Large intestine (tissue), 3 donors: Measurements from ENCODE around the gene METTL16. TPM values are rescaled to one million over a fixed set of nuclear protein-coding genes. Genes with fewer than 3 reads are reported as not detected.

Experiments
- DNase-seq, 2 donors: peaks; one replicate each; pipeline versions ENCODE4 v3.0.0 to v3.0.0-alpha.2; 2013
- H3K27ac ChIP-seq: one replicate; pipeline ENCODE4 v1.5.1; 2013; ENCODE audit warnings: low read length
- H3K27me3 ChIP-seq: 2 replicates; pipeline ENCODE4 v1.6.1; 2013; ENCODE audit warnings: low read length; ENCODE audit not compliant: control insufficient read depth, insufficient read depth
- H3K36me3 ChIP-seq: 2 replicates; pipeline ENCODE4 v1.6.1; 2013; ENCODE audit warnings: low read length; ENCODE audit not compliant: control insufficient read depth, insufficient read depth
- H3K4me1 ChIP-seq: one replicate; pipeline ENCODE4 v1.6.1; 2013; ENCODE audit warnings: low read length; ENCODE audit not compliant: control insufficient read depth, insufficient read depth
- H3K4me3 ChIP-seq: one replicate; pipeline ENCODE4 v1.5.1; 2013; ENCODE audit warnings: low read length
- H3K9me3 ChIP-seq: one replicate; pipeline ENCODE4 v1.6.1; 2013; ENCODE audit warnings: mild to moderate bottlenecking, low read depth, low read length, moderate library complexity; ENCODE audit not compliant: control insufficient read depth
- WGBS: methylation state at CpG from one replicate; pipeline ENCODE4 v1.1.5; 2013; ENCODE audit warnings: low lambda C conversion rate; ENCODE audit not compliant: insufficient coverage; 5-methylcytosine and 5-hydroxymethylcytosine counted together
- polyA plus RNA-seq: library from polyadenylated mRNA; unstranded; fragments of 120-200 nt; gene quantifications from one replicate; pipeline ENCODE4 v1.2.1, GENCODE V29; 2013

METTL16 gene
- polyA plus RNA-seq, 1 donor: 26.3 TPM

- H3K27ac ChIP-seq: no peak overlapping the region
- peaks cover 10% of the 10 kb centered on the region for H3K36me3 ChIP-seq
- 100% methylated on average over 1 of the region's 1 CpG for WGBS
- H3K9me3 ChIP-seq: no peaks in the 10 kb centered on the region
- no peaks in the 10 kb centered on the region for H3K4me1 ChIP-seq
- no peak overlapping the region for H3K4me3 ChIP-seq
- no peak for DNase-seq
- no peaks in the 10 kb centered on the region for H3K27me3 ChIP-seq
Observed at GRCh38 chr17:2483084-2483483, 28.6 kb downstream of the METTL16 start.

- Histone ChIP-seq H3K27ac (no peak overlapping the region), H3K4me3 (no peak overlapping the region), H3K27me3 (no peaks in the 10 kb centered on the region), H3K9me3 (no peaks in the 10 kb centered on the region), H3K36me3 (peaks cover 11% of the 10 kb centered on the region), H3K4me1 (no peaks in the 10 kb centered on the region)
- no peak for DNase-seq
- WGBS: 79% methylated on average over 3 of the region's 7 CpGs
Observed at GRCh38 chr17:2482218-2482617, 29.5 kb downstream of the METTL16 start.

- no peaks in the 10 kb centered on the region for H3K27me3 ChIP-seq
- H3K4me3 ChIP-seq: no peak overlapping the region
- WGBS: 83% methylated on average over 1 of the region's 2 CpGs
- no peak for DNase-seq
- no peaks in the 10 kb centered on the region for H3K9me3 ChIP-seq
- H3K36me3 ChIP-seq: peaks cover 15% of the 10 kb centered on the region
- H3K4me1 ChIP-seq: no peaks in the 10 kb centered on the region
- no peak overlapping the region for H3K27ac ChIP-seq
Observed at GRCh38 chr17:2481760-2482159, 29.9 kb downstream of the METTL16 start.

GRCh38 chr17:2478458-2478857, 33.2 kb downstream of the METTL16 start:
- 78% methylated on average over 1 of the region's 3 CpGs for WGBS
- Histone ChIP-seq H3K27me3 (no peaks in the 10 kb centered on the region), H3K27ac (no peak overlapping the region), H3K4me1 (no peaks in the 10 kb centered on the region), H3K9me3 (no peaks in the 10 kb centered on the region), H3K36me3 (peaks cover 36% of the 10 kb centered on the region), H3K4me3 (no peak overlapping the region)
- no peak for DNase-seq

GRCh38 chr17:2475056-2475455, 36.6 kb downstream of the METTL16 start:
- Histone ChIP-seq H3K36me3 (peaks cover 48% of the 10 kb centered on the region), H3K4me1 (no peaks in the 10 kb centered on the region), H3K9me3 (no peaks in the 10 kb centered on the region), H3K27me3 (no peaks in the 10 kb centered on the region), H3K4me3 (no peak overlapping the region), H3K27ac (no peak overlapping the region)
- DNase-seq: no peak
- 100% methylated on average over 1 of the region's 14 CpGs for WGBS

GRCh38 chr17:2474371-2474770, 37.3 kb downstream of the METTL16 start:
- no peak for DNase-seq
- Histone ChIP-seq H3K36me3 (peaks cover 46% of the 10 kb centered on the region), H3K27ac (no peak overlapping the region), H3K4me3 (no peak overlapping the region), H3K27me3 (no peaks in the 10 kb centered on the region), H3K4me1 (no peaks in the 10 kb centered on the region), H3K9me3 (no peaks in the 10 kb centered on the region)
- WGBS: no CpG with 5 or more reads among the region's 9 CpGs

GRCh38 chr17:2468270-2468669, 43.4 kb downstream of the METTL16 start:
- Histone ChIP-seq H3K9me3 (no peaks in the 10 kb centered on the region), H3K36me3 (peaks cover 38% of the 10 kb centered on the region), H3K27ac (no peak overlapping the region), H3K4me3 (no peak overlapping the region), H3K27me3 (no peaks in the 10 kb centered on the region), H3K4me1 (no peaks in the 10 kb centered on the region)
- no peak for DNase-seq
- WGBS: 100% methylated on average over 1 of the region's 4 CpGs

- H3K27ac ChIP-seq: no peak overlapping the region
- WGBS: no CpG with 5 or more reads among the region's 12 CpGs
- no peaks in the 10 kb centered on the region for H3K4me1 ChIP-seq
- no peaks in the 10 kb centered on the region for H3K27me3 ChIP-seq
- H3K4me3 ChIP-seq: no peak overlapping the region
- H3K36me3 ChIP-seq: peaks cover 45% of the 10 kb centered on the region
- DNase-seq: no peak
- no peaks in the 10 kb centered on the region for H3K9me3 ChIP-seq
Observed at GRCh38 chr17:2466931-2467330, 44.8 kb downstream of the METTL16 start.

GRCh38 chr17:2462481-2462880, 49.2 kb downstream of the METTL16 start:
- no peak for DNase-seq
- H3K36me3 ChIP-seq: peaks cover 54% of the 10 kb centered on the region
- WGBS: 100% methylated on average over 1 of the region's 8 CpGs
- H3K4me3 ChIP-seq: no peak overlapping the region
- no peaks in the 10 kb centered on the region for H3K4me1 ChIP-seq
- H3K27ac ChIP-seq: no peak overlapping the region
- H3K9me3 ChIP-seq: no peaks in the 10 kb centered on the region
- H3K27me3 ChIP-seq: no peaks in the 10 kb centered on the region

- no CpG with 5 or more reads among the region's 3 CpGs for WGBS
Observed at GRCh38 chr17:2459917-2460271, 51.8 kb downstream of the METTL16 start.

GRCh38 chr17:2457913-2458312, 53.8 kb downstream of the METTL16 start:
- no peak for DNase-seq
- Histone ChIP-seq H3K27me3 (no peaks in the 10 kb centered on the region), H3K36me3 (peaks cover 50% of the 10 kb centered on the region), H3K9me3 (no peaks in the 10 kb centered on the region), H3K4me1 (no peaks in the 10 kb centered on the region), H3K4me3 (no peak overlapping the region), H3K27ac (no peak overlapping the region)
- no CpG with 5 or more reads among the region's 4 CpGs for WGBS

More at GRCh38 chr17:2459917-2460271, 51.8 kb downstream of the METTL16 start:
- Histone ChIP-seq H3K36me3 (peaks cover 61% of the 10 kb centered on the region), H3K27ac (no peak overlapping the region), H3K4me3 (no peak overlapping the region), H3K27me3 (no peaks in the 10 kb centered on the region), H3K4me1 (no peaks in the 10 kb centered on the region), H3K9me3 (no peaks in the 10 kb centered on the region)
- DNase-seq: no peak
